Measurements from ENCODE around the gene LRRC53. TPM values are rescaled to one million over a fixed set of nuclear protein-coding genes. Genes with fewer than 3 reads are reported as not detected.

Gene LRRC53
- total RNA-seq, 1 donor from 2014 or later: not detected

DNA sequence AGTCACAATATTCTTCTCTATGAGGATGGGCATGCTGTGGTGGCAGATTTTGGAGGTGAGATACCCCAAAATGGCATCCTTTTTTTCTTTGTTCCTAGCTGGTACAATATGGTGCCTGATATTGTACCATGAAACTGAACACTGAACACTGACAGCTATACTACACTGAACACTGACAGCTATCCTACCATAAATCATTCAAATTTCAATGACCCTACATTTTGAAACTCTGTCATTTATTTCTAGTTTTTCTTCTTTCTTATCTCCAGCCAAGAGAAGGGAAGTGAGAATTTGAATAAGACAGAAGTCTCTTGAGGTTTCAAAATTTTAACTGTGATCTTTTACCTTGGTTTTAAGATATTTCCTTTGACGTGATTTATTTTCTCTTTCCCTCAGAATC lies 76.3 kb downstream of the LRRC53 start:
- no peak for DNase-seq (ENCODE audit: low read depth, low spot score)

DNA sequence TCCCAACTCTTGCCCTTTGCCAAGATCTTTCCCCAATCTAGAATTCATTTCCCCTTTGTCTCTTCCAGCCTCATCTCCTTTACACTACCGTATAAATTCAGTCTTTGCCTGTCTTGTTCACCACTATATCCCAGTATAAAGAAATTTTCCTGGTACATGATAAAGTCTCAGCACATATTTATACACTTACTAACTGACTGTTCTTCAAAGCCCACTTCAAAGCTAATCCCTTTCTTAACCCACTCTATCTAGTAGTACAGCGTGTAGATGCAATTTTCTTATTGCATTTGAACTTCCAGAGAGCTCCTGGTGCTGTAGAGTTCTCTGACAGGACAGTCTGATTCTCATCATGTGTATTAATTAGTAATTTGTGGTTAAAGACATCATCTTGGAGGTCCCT lies 78.1 kb downstream of the LRRC53 start:
- DNase-seq (ENCODE audit: low read depth, low spot score): no peak

DNA sequence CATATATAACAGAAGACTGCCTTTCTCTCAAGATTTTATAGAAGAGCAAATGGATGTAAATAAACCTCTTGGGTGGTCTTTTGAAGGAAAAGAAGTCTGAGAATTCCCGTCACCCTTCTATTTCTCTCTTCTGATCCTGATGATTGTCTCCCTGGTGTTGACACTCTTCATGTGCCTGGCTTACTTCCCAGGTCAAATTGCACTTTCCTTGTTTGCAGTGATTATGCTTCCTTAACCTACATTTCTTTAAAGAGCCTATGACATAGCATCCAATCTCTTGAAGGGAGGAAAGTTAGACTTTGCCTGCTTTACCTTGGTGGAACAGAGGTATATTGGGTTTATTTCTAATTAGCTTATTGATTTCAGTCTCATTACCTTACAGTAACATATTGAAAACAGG lies 80.1 kb downstream of the LRRC53 start:
- no peak for DNase-seq (ENCODE audit: low read depth, low spot score)

DNA sequence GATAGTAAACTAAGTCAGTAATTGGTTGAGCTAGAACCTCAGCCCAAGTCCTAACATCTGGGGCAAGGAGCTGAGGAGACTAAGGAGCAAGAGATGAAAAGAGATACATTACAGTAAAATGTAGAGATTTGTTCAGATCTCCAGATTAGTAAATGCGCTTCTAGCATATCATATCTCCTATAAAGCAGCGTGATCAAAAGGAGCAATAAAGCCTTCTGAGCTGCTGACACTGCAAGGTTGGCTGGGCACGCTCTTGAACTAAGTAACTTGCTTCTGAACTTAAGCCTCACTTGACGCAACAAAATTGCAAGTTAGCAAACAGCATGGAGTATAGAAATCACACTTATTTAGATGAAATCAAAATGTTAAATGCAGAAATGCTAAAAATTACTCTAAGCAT lies 80.9 kb downstream of the LRRC53 start:
- DNase-seq (ENCODE audit: low read depth, low spot score): no peak

DNA sequence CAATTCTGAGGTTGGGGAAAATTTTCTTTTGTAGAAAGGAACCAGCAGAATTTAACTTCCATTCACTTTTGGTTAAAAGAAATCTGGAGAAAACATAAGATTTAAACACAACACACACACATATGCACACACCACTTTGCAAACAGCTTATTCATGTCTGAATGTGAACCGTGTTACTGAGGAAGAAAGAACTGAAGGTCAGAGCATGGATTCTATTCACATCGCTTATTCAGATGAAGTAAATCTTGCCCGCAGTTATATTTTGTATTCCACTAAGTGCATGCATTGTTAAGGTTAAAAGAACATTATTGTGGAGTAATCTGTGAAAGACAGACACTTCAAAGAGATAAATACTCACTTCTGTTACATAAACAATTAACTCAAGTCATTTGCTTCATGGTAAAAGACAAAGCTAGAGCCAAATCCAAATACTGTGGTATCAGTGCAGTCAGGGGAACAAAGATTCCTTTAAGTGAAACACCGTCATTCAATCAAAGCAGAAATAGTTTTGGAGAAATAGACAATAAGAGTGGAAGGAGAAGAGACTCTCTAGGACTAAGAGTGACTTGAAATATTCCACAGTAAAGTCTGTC lies 82.0 kb downstream of the LRRC53 start:
- DNase-seq (ENCODE audit: low read depth, low spot score): no peak

DNA sequence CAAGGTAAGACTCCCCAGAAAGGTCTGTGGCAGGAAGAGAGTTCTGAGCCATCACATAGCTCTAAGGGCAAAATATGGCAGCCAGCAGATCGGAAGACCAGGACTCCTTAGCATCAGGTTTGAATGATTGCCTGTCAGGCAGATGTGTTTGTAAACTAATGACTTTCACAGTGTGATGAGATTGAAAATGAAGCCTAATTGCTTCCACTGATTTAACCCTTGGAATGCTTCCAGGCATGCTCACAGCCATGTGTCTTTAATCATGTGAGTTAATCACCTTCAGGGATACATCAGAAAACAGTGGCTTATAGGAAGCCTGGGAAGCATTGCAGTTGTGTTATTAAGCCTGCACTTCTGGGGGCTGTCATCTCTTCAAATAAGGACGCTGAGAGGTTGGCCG lies 82.8 kb downstream of the LRRC53 start:
- no peak for DNase-seq (ENCODE audit: low read depth, low spot score)

DNA sequence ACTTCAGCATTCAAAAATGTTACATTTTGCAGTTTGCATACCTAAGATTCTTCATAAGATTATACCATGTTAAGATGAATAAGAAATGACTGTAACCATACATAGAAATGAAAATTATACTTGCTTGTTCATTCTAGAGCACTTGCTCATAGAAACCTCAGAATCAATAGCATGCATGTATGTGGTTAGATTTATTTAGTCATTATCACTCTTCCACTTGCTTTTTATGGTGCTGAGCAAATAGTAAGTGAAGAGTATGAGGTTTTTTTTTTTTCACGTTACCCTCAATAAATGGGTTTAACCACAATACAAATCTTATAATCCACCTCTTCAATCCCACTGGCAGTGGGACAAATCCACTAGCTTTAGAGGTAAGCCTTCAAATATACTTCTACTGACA lies 84.7 kb downstream of the LRRC53 start:
- no peak for DNase-seq (ENCODE audit: low read depth, low spot score)

DNA sequence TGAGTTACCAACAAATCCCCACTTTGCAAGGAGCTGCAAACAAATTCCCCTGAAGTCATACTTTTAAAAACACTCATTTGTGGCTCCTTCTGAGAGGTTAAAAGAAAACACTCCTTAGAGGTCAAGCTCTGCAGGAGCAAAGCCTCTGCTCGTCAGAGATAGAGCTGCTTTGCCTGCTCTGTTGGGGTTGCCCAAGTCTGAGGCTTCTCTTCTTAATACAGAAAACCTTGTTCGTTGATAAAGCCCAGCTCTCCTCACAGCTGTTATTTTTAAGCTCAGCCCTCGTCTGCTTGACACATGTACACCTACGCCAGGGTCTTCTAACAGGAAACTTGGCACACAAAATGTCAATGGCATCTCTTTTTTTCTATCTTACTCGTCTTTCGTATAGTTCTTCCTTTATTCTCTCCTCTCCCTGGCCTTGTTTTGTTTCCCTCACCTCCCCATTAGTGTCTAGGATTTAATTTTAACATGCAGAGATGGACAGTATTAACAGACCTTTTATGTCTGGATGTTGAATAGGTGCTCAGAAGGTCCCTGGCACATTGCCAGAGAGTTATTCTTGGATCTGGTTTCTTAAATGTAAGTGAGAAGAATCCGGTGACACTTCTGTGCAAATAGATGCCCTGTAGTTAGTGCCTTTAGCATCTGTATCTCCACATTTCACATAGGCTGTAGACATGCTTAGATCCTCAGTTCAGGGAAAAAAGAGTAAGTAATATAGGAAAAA lies 86.0 kb downstream of the LRRC53 start:
- DNase-seq (ENCODE audit: low read depth, low spot score): no peak

DNA sequence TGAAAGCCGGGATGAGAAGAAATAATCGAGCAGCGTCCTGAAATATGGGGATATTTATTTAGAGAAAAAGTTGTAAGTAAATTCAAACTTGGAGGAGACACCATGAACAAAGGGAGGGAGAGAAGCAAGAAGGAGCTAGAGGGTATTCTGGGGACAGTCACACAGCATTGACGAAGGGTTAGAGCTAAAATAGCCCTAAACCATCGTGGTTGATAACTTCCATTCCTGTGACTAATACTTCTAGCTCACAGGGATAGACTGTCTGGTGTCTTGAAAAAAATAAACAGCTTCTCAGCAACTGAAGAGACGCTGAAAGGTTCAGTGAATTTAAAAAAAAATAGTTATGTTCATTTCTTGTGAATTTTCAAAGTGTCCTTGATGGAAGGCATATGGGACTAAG lies 86.7 kb downstream of the LRRC53 start:
- DNase-seq (ENCODE audit: low read depth, low spot score): no peak

DNA sequence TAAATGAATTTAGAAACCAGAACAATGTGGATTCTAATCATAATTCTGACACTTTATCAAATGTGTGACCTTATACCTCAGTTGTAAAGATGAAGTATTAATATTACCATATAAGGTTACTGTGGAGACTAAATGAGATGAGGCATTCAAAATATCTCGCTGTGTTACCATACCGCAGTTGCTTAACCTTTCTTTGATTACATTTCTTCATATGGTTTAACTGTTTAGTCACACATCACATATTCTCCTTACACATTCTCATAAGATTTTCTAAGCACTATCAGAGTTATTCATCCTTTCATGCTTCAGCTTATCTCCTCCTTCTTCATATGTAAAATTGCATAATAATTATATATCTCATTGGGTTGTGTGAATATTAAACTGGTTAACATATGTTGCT lies 88.9 kb downstream of the LRRC53 start:
- DNase-seq (ENCODE audit: low read depth, low spot score): no peak

DNA sequence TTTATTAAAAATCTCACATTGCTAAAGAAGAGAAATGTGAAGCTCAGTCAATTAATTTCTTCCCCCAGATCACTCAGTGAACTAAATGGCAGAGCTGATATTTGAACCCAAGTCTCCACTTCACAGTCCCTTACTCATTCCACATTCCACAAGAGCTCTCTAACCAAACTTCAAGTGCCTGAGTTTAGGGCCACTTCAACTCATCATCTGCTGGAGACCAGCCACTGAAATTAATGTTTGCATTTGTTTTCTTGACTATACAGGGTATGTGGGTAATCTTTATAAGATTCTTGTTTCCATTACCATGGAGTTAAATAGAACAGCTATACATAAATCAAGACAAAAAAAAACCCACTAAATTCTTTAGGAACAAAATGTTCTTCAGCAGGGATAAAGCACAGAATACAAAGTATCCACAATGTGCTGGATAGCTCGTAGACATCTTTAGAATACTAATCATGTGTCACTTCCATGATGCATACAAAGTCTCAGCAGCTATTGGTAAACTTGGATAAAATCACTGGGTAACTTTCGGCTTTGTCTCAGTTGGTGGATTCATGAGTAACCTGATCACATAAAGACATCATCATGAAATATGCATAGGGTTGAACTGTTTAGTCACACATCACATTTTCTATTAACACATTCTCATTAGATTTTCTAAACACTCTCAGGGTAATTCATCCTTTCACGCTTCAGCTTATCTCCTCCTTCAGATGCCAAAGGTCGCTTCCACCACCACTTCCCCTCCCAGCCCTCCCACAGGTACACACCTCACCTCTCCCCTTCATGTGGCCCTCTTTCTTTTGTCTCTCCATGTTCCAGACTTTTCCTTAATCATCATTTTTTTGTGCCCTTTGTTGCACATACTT lies 89.8 kb downstream of the LRRC53 start:
- DNase-seq (ENCODE audit: low read depth, low spot score): no peak

DNA sequence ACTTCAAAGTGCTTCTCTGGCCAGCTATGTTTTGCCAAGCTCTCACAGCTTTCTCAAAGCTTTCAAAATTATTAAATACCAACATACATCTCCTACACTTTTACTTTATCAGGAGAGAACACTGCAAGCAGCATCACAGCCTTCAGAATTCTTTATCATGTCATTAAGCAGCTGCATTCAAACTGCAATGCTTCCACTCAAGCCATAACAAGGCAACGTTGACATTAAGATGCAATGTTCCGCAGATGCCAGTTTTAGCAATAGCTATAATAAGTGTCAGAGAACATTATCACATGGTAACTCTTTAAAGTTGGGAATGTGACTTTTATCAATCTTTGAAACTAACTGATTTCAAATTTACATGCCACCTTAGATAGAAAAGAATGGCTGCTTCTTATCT lies 91.9 kb downstream of the LRRC53 start:
- DNase-seq (ENCODE audit: low read depth, low spot score): no peak

Other genes starting within 250 kb of the LRRC53 start
- gene ERICH3, start 161.2 kb upstream of the LRRC53 start, total RNA-seq: not detected in 2 replicates
- 19.7 and 33.9 TPM in 2 replicates for gene CRYZ, start 220.4 kb upstream of the LRRC53 start, total RNA-seq
- 16.4 and 27.2 TPM in 2 replicates for gene TYW3, start 220.5 kb upstream of the LRRC53 start, total RNA-seq